Measurements from ENCODE around the gene ARMC9.

- no peak for TF ChIP-seq KAT8 (CRISPR knock-in tag; IDR thresholded peaks at IDR 0.05)
- no peak for TF ChIP-seq PHF20 (CRISPR knock-in tag; IDR thresholded peaks at IDR 0.05)
These were observed 110.4 kb downstream of the ARMC9 start for GRCh38 chr2:231308631-231309428.

Measured in HepG2 (cell line).